Heart left ventricle (tissue), 16 donors: ENCODE data around the gene BIN1. TPM values are rescaled to one million over a fixed set of nuclear protein-coding genes. Genes with fewer than 3 reads are reported as not detected.

ENCODE experiments used
- ATAC-seq, 4 donors: fragments of 200-7000 bp; cut with Tn5 transposase; one replicate each; pipeline ENCODE4 v1.9.1; 2020 to 2022; ENCODE audit warnings: moderate library complexity in 4 of 4, mild to moderate bottlenecking in 3 of 4, moderate number of reproducible peaks in 1 of 4
- DNase-seq, 5 donors: peaks; one replicate each; pipeline ENCODE4 v3.0.0-alpha.2; 2020
- H3K27ac ChIP-seq, 12 donors: fragments of 200-600 bp; sonication (generic) in 4 of 12; one replicate each; pipeline versions ENCODE4 v1.5.0 to v1.8.0; 2016 to 2022; ENCODE audit warnings: mild to moderate bottlenecking in 2 of 12
- H3K27me3 ChIP-seq, 9 donors: fragments of 200-600 bp; sonication (generic) in 2 of 9; one replicate each; pipeline versions ENCODE4 v1.5.1 to v1.8.0; 2016 to 2022; ENCODE audit warnings: mild to moderate bottlenecking in 3 of 9
- H3K36me3 ChIP-seq, 9 donors: fragments of 200-600 bp; sonication (generic) in 2 of 9; one replicate each; pipeline versions ENCODE4 v1.5.0 to v1.8.0; 2018 to 2022; ENCODE audit warnings: mild to moderate bottlenecking in 2 of 9
- H3K4me1 ChIP-seq, 12 donors: fragments of 200-600 bp; sonication (generic) in 4 of 12; one replicate each; pipeline versions ENCODE4 v1.5.0 to v1.8.0; 2016 to 2022; ENCODE audit warnings: mild to moderate bottlenecking in 3 of 12
- H3K4me3 ChIP-seq, 12 donors: fragments of 200-600 bp; sonication (generic) in 4 of 12; one replicate each; pipeline versions ENCODE4 v1.5.0 to v1.8.0; 2017 to 2022; ENCODE audit warnings: mild to moderate bottlenecking in 9 of 12, moderate library complexity in 4 of 12
- H3K9me3 ChIP-seq, 12 donors: fragments of 200-600 bp; sonication (generic) in 4 of 12; one replicate each; pipeline versions ENCODE4 v1.5.0 to v1.8.0; 2016 to 2022; ENCODE audit warnings: mild to moderate bottlenecking in 1 of 12
- CTCF ChIP-seq, 12 donors: fragments of 200-600 bp; sonication (generic) in 4 of 12; IDR thresholded peaks; one replicate each; pipeline versions ENCODE4 v1.5.0 to v1.8.0; 2018 to 2022; ENCODE audit warnings: antibody characterized with exemption in 12 of 12, mild to moderate bottlenecking in 5 of 12
- POLR2A ChIP-seq, 2 donors: fragments of 450-650 bp; IDR thresholded peaks; one replicate each; pipeline ENCODE4 v1.6.1; 2017; ENCODE audit warnings: antibody characterized with exemption in 2 of 2, mild to moderate bottlenecking in 2 of 2, moderate library complexity in 2 of 2
- WGBS, 4 donors: extraction: QIAGEN DNeasy Blood & Tissue Kit in 2 of 4; methylation state at CpG; one replicate each; pipeline versions ENCODE4 v1.1.5 to v1.1.7; 2013 to 2018; 5-methylcytosine and 5-hydroxymethylcytosine counted together
- intact Hi-C, 10 donors: fragments of 100-400 bp; cut with DNase I; formaldehyde crosslinking; loops; one replicate each; pipeline versions ENCODE4 v1.11.1 to v1.14.2; 2022
- polyA plus RNA-seq, 2 donors: library from polyadenylated mRNA; stranded (reverse); fragments of 200-250 nt; gene quantifications; one replicate each; pipeline ENCODE4 v1.2.3, GENCODE V29; 2013
- total RNA-seq, 9 donors: library from RNA; depleted of rRNA in 2 of 9; stranded (reverse); fragments of >200 nt in 2 of 9; fragmentation: NEBNext Ultra II Directional in 3 of 9; extraction: Animal tissue kit (Norgen Biotek cat#: 25700) in 3 of 9; gene quantifications; one replicate each; pipeline versions ENCODE4 v1.1.0 to v1.2.4, GENCODE V29; 2016 to 2023
- donor health status: ischemic (EF 13 %, LVEDD 7.1; RV severe dilation, severe dysfunction).
- donor health status: healthy with polysubstance abuse.
- donor health status: DM: no; HTN: yes; CAD: no.
- donor health status: DM: no; HTN: no; CAD: no.
- donor health status: ischemic (EF 25% LVEDD 6.9; RV normal size, moderate dysfunction).
- donor health status: ischemic (EF 25% LVEDD 5.7; RV mildly dilated, moderate dysfunction).
- donor health status: healthy.
- donor health status: DM: yes; HTN: yes; CAD: no.
- donor health status: ischemic (EF 35%, LVEDD 5.7; RV mildly dilated, moderate dysfunction).
- donor health status: nonischemic (EF 11% LVEDD 7.7; RV severe dilation, severe dysfunction).
- donor health status: DM: yes; HTN: yes; CAD: no.
- donor health status: PGD.
- donor health status: ischemic (EF 29% LVEDD 5.4; RV normal size, mild dysfunction).
- donor health status: nonischemic (EF 23%, LVEDD 6.1; RV moderate dilation, normal function).

Gene BIN1
- total and polyA plus RNA-seq, 11 donors, result 4.3 to 22.2 (median 15.6) TPM

- no peak for DNase-seq
- peaks cover 0 to 49% (median 10%) of the 10 kb centered on the region in 9 donors for H3K27me3 ChIP-seq
- intact Hi-C loops, result no loop called here
- WGBS, 4 donors, result 39 to 60% (median 43%) methylated on average over 2 of the region's 2 CpGs
- no peak overlapping the region for H3K27ac ChIP-seq
- no peak overlapping the region for H3K4me3 ChIP-seq
- no peaks in the 10 kb centered on the region for H3K9me3 ChIP-seq
- no peak for TF ChIP-seq CTCF (IDR thresholded peaks at IDR 0.05)
- TF ChIP-seq POLR2A (IDR thresholded peaks at IDR 0.05), result no peak
- no peak for ATAC-seq
- no peaks in the 10 kb centered on the region for H3K36me3 ChIP-seq
- no peaks in the 10 kb centered on the region for H3K4me1 ChIP-seq
These were observed 94.7 kb downstream of the BIN1 start for GRCh38 chr2:127012215-127012614.

GRCh38 chr2:127011796-127012195, 95.2 kb downstream of the BIN1 start:
- Histone ChIP-seq H3K27me3 (peaks cover 0 to 49% (median 10%) of the 10 kb centered on the region in 9 donors), H3K4me1 (no peaks in the 10 kb centered on the region), H3K9me3 (no peaks in the 10 kb centered on the region), H3K4me3 (no peak overlapping the region), H3K36me3 (no peaks in the 10 kb centered on the region), H3K27ac (no peak overlapping the region)
- no peak for TF ChIP-seq CTCF (IDR thresholded peaks at IDR 0.05)
- intact Hi-C loops, result no loop called here
- 68 to 82% (median 74%) methylated on average over 8 of the region's 8 CpGs for WGBS, 4 donors
- DNase-seq (no peak), ATAC-seq (no peak)

- intact Hi-C loops, result no loop called here
- DNase-seq (no peak), ATAC-seq (no peak)
- H3K36me3 ChIP-seq, result no peaks in the 10 kb centered on the region
- TF ChIP-seq CTCF (IDR thresholded peaks at IDR 0.05) (no peak), POLR2A (IDR thresholded peaks at IDR 0.05) (no peak)
- no peak overlapping the region for H3K27ac ChIP-seq
- no peaks in the 10 kb centered on the region for H3K9me3 ChIP-seq
- no peak overlapping the region for H3K4me3 ChIP-seq
- peaks cover 0 to 49% (median 10%) of the 10 kb centered on the region in 9 donors for H3K27me3 ChIP-seq
- WGBS, 4 donors, result 59 to 75% (median 71%) methylated on average over 2 of the region's 2 CpGs
- no peaks in the 10 kb centered on the region for H3K4me1 ChIP-seq
These were observed 95.7 kb downstream of the BIN1 start for GRCh38 chr2:127011231-127011661.

GRCh38 chr2:127008265-127009015, 98.5 kb downstream of the BIN1 start:
- Histone ChIP-seq H3K9me3 (no peaks in the 10 kb centered on the region), H3K36me3 (no peaks in the 10 kb centered on the region), H3K4me3 (no peak overlapping the region), H3K27ac (no peak overlapping the region), H3K27me3 (peaks cover 0 to 27% (median 5%) of the 10 kb centered on the region in 9 donors), H3K4me1 (no peaks in the 10 kb centered on the region)
- DNase-seq, result no peak
- no peak for ATAC-seq
- TF ChIP-seq POLR2A (IDR thresholded peaks at IDR 0.05), result no peak
- no peak for TF ChIP-seq CTCF (IDR thresholded peaks at IDR 0.05)
- intact Hi-C loops, result no loop called here
- WGBS, 4 donors, result 81 to 90% (median 88%) methylated on average over 5 of the region's 5 CpGs
